Kidney (tissue), 14 donors: ENCODE measurements around the gene POM121L12. TPM values are rescaled to one million over a fixed set of nuclear protein-coding genes. Genes with fewer than 3 reads are reported as not detected.

Experiments
- DNase-seq, 5 donors: peaks; one replicate each; pipeline ENCODE4 v3.0.0-alpha.2; 2013 to 2020
- FAIRE-seq: peaks from 2 replicates; lab custom pipeline; 2012; peaks lifted over from hg19 to GRCh38; lab: Jason Lieb, UNC
- H3K27ac ChIP-seq, 2 donors: one replicate each; pipeline ENCODE4 v1.7.0; 2013; ENCODE audit warnings: low read depth in 2 of 2, low read length in 2 of 2, inconsistent platforms in 1 of 2
- H3K27me3 ChIP-seq: one replicate; pipeline ENCODE4 v1.7.1; 2013; ENCODE audit warnings: low read length, inconsistent platforms; ENCODE audit not compliant: control insufficient read depth, insufficient read depth
- H3K36me3 ChIP-seq, 3 donors: one replicate each; pipeline versions ENCODE4 v1.7.0 to v1.7.1; 2013; ENCODE audit warnings: low read length in 3 of 3, control low read depth in 1 of 3, inconsistent platforms in 1 of 3; ENCODE audit not compliant: insufficient read depth in 3 of 3, control insufficient read depth in 2 of 3
- H3K4me1 ChIP-seq, 3 donors: one replicate each; pipeline versions ENCODE4 v1.7.0 to v1.7.1; 2013; ENCODE audit warnings: low read length in 3 of 3, inconsistent platforms in 1 of 3, low read depth in 1 of 3; ENCODE audit not compliant: control insufficient read depth in 2 of 3, insufficient read depth in 2 of 3
- H3K4me3 ChIP-seq, 3 donors: one replicate each; pipeline versions ENCODE4 v1.7.0 to v1.8.1; 2013; ENCODE audit warnings: low read length in 3 of 3, control low read depth in 1 of 3, inconsistent platforms in 1 of 3
- H3K9ac ChIP-seq, 3 donors: one replicate each; pipeline versions ENCODE4 v1.7.0 to v1.7.1; 2013; ENCODE audit warnings: low read length in 3 of 3, control low read depth in 1 of 3, inconsistent platforms in 1 of 3
- H3K9me3 ChIP-seq, 3 donors: one replicate each; pipeline versions ENCODE4 v1.7.0 to v1.7.1; 2013; ENCODE audit warnings: low read length in 3 of 3, control low read depth in 1 of 3, inconsistent platforms in 1 of 3; ENCODE audit not compliant: control insufficient read depth in 2 of 3, insufficient read depth in 1 of 3
- CTCF ChIP-seq: IDR thresholded peaks from 3 replicates; pipeline ENCODE4 v1.5.1; 2012; ENCODE audit warnings: mild to moderate bottlenecking, moderate library complexity, borderline replicate concordance; ENCODE audit not compliant: insufficient read depth; ENCODE audit errors: extremely low read depth
- intact Hi-C: fragments of 100-400 bp; cut with DNase I; formaldehyde crosslinking; loops from one replicate; pipeline ENCODE4 v1.11.1; 2022
- polyA plus RNA-seq: library from polyadenylated mRNA; stranded (reverse); fragments of 350-450 nt; fragmentation: Illumina TruSeq; extraction: RNeasy Lipid Tissue Mini Kit (QIAGEN cat#74804); gene quantifications from one replicate; pipeline ENCODE4 v1.2.3, GENCODE V29; 2014; ENCODE audit warnings: low read depth, low replicate concordance; ENCODE audit not compliant: insufficient read depth
- total RNA-seq: library from RNA; stranded (reverse); fragmentation: NEBNext Ultra II Directional; extraction: Animal tissue kit (Norgen Biotek cat#: 25700); gene quantifications from one replicate; pipeline ENCODE4 v1.2.1, GENCODE V29; 2021
- donor health status: control.
- donor health status: control.
- donor health status: control.
- donor health status: control.
- donor health status: control.
- donor health status: DM: yes; HTN: yes; CAD: no.
- donor health status: Normal renal cell carcinoma (clear cell type).

POM121L12 gene
- total and polyA plus RNA-seq, 2 donors from 2014 or later: not detected

DNA sequence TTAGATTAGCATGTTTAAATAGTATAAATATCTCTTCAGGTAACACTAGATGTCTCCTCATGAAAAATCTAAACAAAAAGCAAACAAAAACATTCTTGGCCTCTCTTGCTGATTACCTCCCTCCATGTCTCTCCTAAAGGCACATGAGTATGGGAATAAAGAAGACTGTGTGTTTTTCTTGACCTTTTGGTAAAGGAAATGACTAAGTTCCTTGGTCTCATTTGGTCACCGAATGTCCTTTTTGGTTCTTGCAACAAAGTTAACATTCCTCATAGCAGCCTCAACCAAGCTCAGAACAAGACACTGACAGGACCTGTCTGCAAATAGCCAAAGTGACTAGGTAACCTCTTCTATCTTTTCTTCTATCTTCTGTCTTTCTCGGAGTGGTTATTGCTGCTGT is 35.5 kb downstream of the POM121L12 start:
- H3K27ac ChIP-seq: no peak overlapping the region
- H3K27me3 ChIP-seq: no peaks in the 10 kb centered on the region
- DNase-seq: no peak
- H3K36me3 ChIP-seq: no peaks in the 10 kb centered on the region
- intact Hi-C loops: no loop called here
- no peak for FAIRE-seq
- no peak for TF ChIP-seq CTCF
- H3K4me3 ChIP-seq: no peak overlapping the region
- no peaks in the 10 kb centered on the region for H3K9me3 ChIP-seq
- no peak overlapping the region for H3K9ac ChIP-seq
- no peaks in the 10 kb centered on the region for H3K4me1 ChIP-seq
